HCT116 (cell line): Measurements from ENCODE around the gene MORN5. TPM values are rescaled to one million over a fixed set of nuclear protein-coding genes. Genes with fewer than 3 reads are reported as not detected.

Source experiments
- ATAC-seq: fragments of 200-7000 bp; cut with Tn5 transposase; 2 replicates; pipeline ENCODE4 v1.9.1; 2020; ENCODE audit warnings: mild to moderate bottlenecking, moderate library complexity
- BruUV-seq: library from RNA; stranded (reverse); fragments of 400-500 nt; replicated peaks from 2 replicates; lab custom pipeline; 2021; lab: Mats Ljungman, UMichigan
- CTCF ChIA-PET: fragments of 300-600 bp; sonication (Branson Sonifier 250); formaldehyde crosslinking; loops from one replicate; lab custom pipeline; 2021; ENCODE audit warnings: antibody characterized with exemption; lab: Charles Lee
- POLR2A ChIA-PET: fragments of 300-600, 350-600 bp; sonication (Branson Sonifier 250); formaldehyde crosslinking; loops from one replicate; lab custom pipeline; 2021; ENCODE audit warnings: antibody characterized with exemption; lab: Charles Lee
- RAD21 ChIA-PET, 2 experiments: fragments of 300-600 bp; sonication (Branson Sonifier 250); formaldehyde crosslinking; loops; one replicate each; lab custom pipeline; 2023; ENCODE audit warnings: low total read pairs in 2 of 2; ENCODE audit not compliant: uncharacterized antibody in 2 of 2, unreplicated experiment in 2 of 2, low non-redundant PET in 1 of 2; lab: Charles Lee
- DNase-seq: peaks from one replicate; pipeline ENCODE4 v3.0.0-alpha.2; 2010; ENCODE audit warnings: low read depth, low spot score
- H2AFZ ChIP-seq: fragments of 200-600 bp; shearing (Covaris generic), sonication (generic); 2 replicates; pipeline ENCODE4 v1.6.1; 2017; ENCODE audit warnings: low read depth, mixed run types, mixed read lengths, antibody characterized with exemption, low read length; ENCODE audit not compliant: poor library complexity, severe bottlenecking
- H3K27ac ChIP-seq: 2 replicates; pipeline ENCODE4 v1.5.1; 2012; ENCODE audit warnings: low read depth, low read length
- H3K27me3 ChIP-seq: fragments of 200-600 bp; sonication (generic); 2 replicates; pipeline ENCODE4 v1.6.1; 2016; ENCODE audit warnings: mixed run types, low read length, mixed read lengths; ENCODE audit not compliant: insufficient read depth
- H3K36me3 ChIP-seq, 2 experiments: fragments of 200-500 bp in 1 of 2; fragments of 200-600 bp in 1 of 2; sonication (Bioruptor generic) in 1 of 2; sonication (generic) in 1 of 2; 2 replicates each; pipeline versions ENCODE4 v1.5.1 to v1.6.1; 2014 to 2016; ENCODE audit warnings: low read length in 2 of 2, inconsistent platforms in 1 of 2, mixed read lengths in 1 of 2, mixed run types in 1 of 2; ENCODE audit not compliant: insufficient read depth in 2 of 2, control insufficient read depth in 1 of 2
- H3K4me1 ChIP-seq, 2 experiments: fragments of 200-600 bp in 1 of 2; sonication (generic) in 1 of 2; 2 replicates each; pipeline versions ENCODE4 v1.5.1 to v1.6.1; 2012 to 2017; ENCODE audit warnings: low read length in 2 of 2, inconsistent platforms in 1 of 2, mild to moderate bottlenecking in 1 of 2, mixed read lengths in 1 of 2, mixed run types in 1 of 2, moderate library complexity in 1 of 2; ENCODE audit not compliant: insufficient read depth in 2 of 2, control insufficient read depth in 1 of 2
- H3K4me2 ChIP-seq: fragments of 200-600 bp; sonication (generic); 2 replicates; pipeline ENCODE4 v1.6.1; 2017; ENCODE audit warnings: mixed run types, low read length, mixed read lengths
- H3K4me3 ChIP-seq, 2 experiments: fragments of 200-600 bp in 1 of 2; sonication (generic) in 1 of 2; replicated peaks in 1 of 2; 2 replicates each; pipeline ENCODE4 v1.5.1; 2011 to 2016; ENCODE audit warnings: low read length in 2 of 2, control low read depth in 1 of 2, low read depth in 1 of 2, mild to moderate bottlenecking in 1 of 2, mixed read lengths in 1 of 2, mixed run types in 1 of 2
- H3K79me2 ChIP-seq: fragments of 200-600 bp; sonication (generic); 2 replicates; pipeline ENCODE4 v1.6.1; 2017; ENCODE audit warnings: mild to moderate bottlenecking, mixed run types, low read length, moderate library complexity, mixed read lengths; ENCODE audit not compliant: insufficient read depth
- H3K9ac ChIP-seq: fragments of 200-600 bp; sonication (generic); 2 replicates; pipeline ENCODE4 v1.6.1; 2016; ENCODE audit warnings: low read length, mixed read lengths
- H3K9me2 ChIP-seq: fragments of 200-600 bp; sonication (generic), shearing (Covaris generic); 2 replicates; pipeline ENCODE4 v1.6.1; 2017; ENCODE audit warnings: mixed run types, mild to moderate bottlenecking, moderate library complexity; ENCODE audit not compliant: insufficient read depth
- H3K9me3 ChIP-seq, 2 experiments: fragments of 200-500 bp in 1 of 2; fragments of 200-600 bp in 1 of 2; sonication (Bioruptor generic) in 1 of 2; sonication (generic) in 1 of 2; 2 replicates each; pipeline ENCODE4 v1.6.1; 2014 to 2017; ENCODE audit warnings: low read length in 2 of 2, mixed read lengths in 2 of 2, inconsistent platforms in 1 of 2, low read depth in 1 of 2, mild to moderate bottlenecking in 1 of 2, mixed run types in 1 of 2, moderate library complexity in 1 of 2; ENCODE audit not compliant: control insufficient read depth in 1 of 2, insufficient read depth in 1 of 2
- H4K20me1 ChIP-seq: fragments of 200-600 bp; sonication (generic), shearing (Covaris generic); 2 replicates; pipeline ENCODE4 v1.6.1; 2017; ENCODE audit warnings: mixed run types, mild to moderate bottlenecking, moderate library complexity; ENCODE audit not compliant: insufficient read depth
- CBX3 ChIP-seq: IDR thresholded peaks from 2 replicates; pipeline ENCODE4 v1.6.1; 2012; ENCODE audit warnings: low read depth
- CEBPB ChIP-seq: IDR thresholded peaks from 2 replicates; pipeline ENCODE4 v1.6.1; 2012; ENCODE audit warnings: low read depth
- EGR1 ChIP-seq: IDR thresholded peaks from 2 replicates; pipeline ENCODE4 v1.6.1; 2012; ENCODE audit warnings: low read depth
- ELF1 ChIP-seq: IDR thresholded peaks from 2 replicates; pipeline ENCODE4 v1.6.1; 2012; ENCODE audit warnings: low read depth, borderline replicate concordance
- EZH2 ChIP-seq: fragments of 200-600 bp; sonication (generic); IDR thresholded peaks from 2 replicates; pipeline ENCODE4 v1.6.1; 2017; ENCODE audit warnings: antibody characterized with exemption, mixed run types
- JUND ChIP-seq: IDR thresholded peaks from 2 replicates; pipeline ENCODE4 v1.6.1; 2012
- POLR2AphosphoS5 ChIP-seq: IDR thresholded peaks from 2 replicates; pipeline ENCODE4 v1.6.1; 2011; ENCODE audit warnings: mild to moderate bottlenecking, low read depth, low read length, moderate library complexity
- REST ChIP-seq: IDR thresholded peaks from 2 replicates; pipeline ENCODE4 v1.6.1; 2012; ENCODE audit warnings: low read depth
- SP1 ChIP-seq: IDR thresholded peaks from 2 replicates; pipeline ENCODE4 v1.6.1; 2012; ENCODE audit warnings: low read depth
- TCF7L2 ChIP-seq: IDR thresholded peaks from 2 replicates; pipeline ENCODE4 v1.7.0; 2011; ENCODE audit warnings: borderline replicate concordance, inconsistent platforms; ENCODE audit not compliant: insufficient read depth, insufficient read length; ENCODE audit errors: extremely low read depth
- YY1 ChIP-seq: IDR thresholded peaks from 2 replicates; pipeline ENCODE4 v1.6.1; 2011; ENCODE audit warnings: low read length, low read depth, moderate library complexity, mild to moderate bottlenecking; ENCODE audit not compliant: insufficient replicate concordance; ENCODE audit errors: extremely low read depth
- ZBTB33 ChIP-seq: IDR thresholded peaks from 2 replicates; pipeline ENCODE4 v1.6.1; 2011; ENCODE audit warnings: mild to moderate bottlenecking, low read length, moderate library complexity; ENCODE audit not compliant: insufficient replicate concordance; ENCODE audit errors: extremely low read depth
- ZFX ChIP-seq: fragments of 450-650 bp; IDR thresholded peaks from 2 replicates; pipeline ENCODE4 v1.6.1; 2017
- ZNF274 ChIP-seq: fragments of 200-500 bp; sonication (Bioruptor generic); IDR thresholded peaks from 2 replicates; pipeline ENCODE4 v1.6.1; 2014; ENCODE audit warnings: mild to moderate bottlenecking, low read depth, low read length, inconsistent platforms
- intact Hi-C: fragments of 100-400 bp; cut with micrococcal nuclease; formaldehyde crosslinking; loops from 2 replicates; pipeline ENCODE4 v1.10.0; 2022
- total RNA-seq: library from RNA; stranded (reverse); gene quantifications from one replicate; pipeline ENCODE4 v1.2.1, GENCODE V29; 2021; ENCODE audit not compliant: unreplicated experiment

Gene MORN5
- total RNA-seq, 1 experiment from 2014 or later = not detected

GRCh38 chr9:122201641-122202040 lies 41.9 kb downstream of the MORN5 start:
- no peak overlapping the region for H3K4me3 ChIP-seq
- H3K36me3 ChIP-seq = no peaks in the 10 kb centered on the region
- H4K20me1 ChIP-seq = no peaks in the 10 kb centered on the region
- no peaks in the 10 kb centered on the region for H3K27me3 ChIP-seq
- ChIA-PET CTCF (no interaction called here), RAD21 (no interaction called here), POLR2A (no interaction called here)
- no peak overlapping the region for H2AFZ ChIP-seq
- H3K4me2 ChIP-seq = no peak overlapping the region
- no peaks in the 10 kb centered on the region for H3K9me3 ChIP-seq
- TF ChIP-seq JUND (no peak), ZBTB33 (no peak), CEBPB (no peak), ZFX (no peak), REST (no peak), YY1 (no peak), TCF7L2 (no peak), ZNF274 (no peak), SP1 (no peak), POLR2AphosphoS5 (no peak), ELF1 (no peak), CBX3 (no peak), EZH2 (no peak), EGR1 (no peak)
- intact Hi-C loops = no loop called here
- ATAC-seq (no peak), DNase-seq (no peak)
- BruUV-seq = no TSS peak
- H3K9me2 ChIP-seq = no peaks in the 10 kb centered on the region
- H3K79me2 ChIP-seq = no peaks in the 10 kb centered on the region
- H3K9ac ChIP-seq = no peak overlapping the region
- H3K4me1 ChIP-seq = peaks cover 9% of the 10 kb centered on the region in 2 experiments
- H3K27ac ChIP-seq = no peak overlapping the region
